Pulmonary artery endothelial cell (primary cell): ENCODE measurements around the gene GPC5. TPM values are rescaled to one million over a fixed set of nuclear protein-coding genes. Genes with fewer than 3 reads are reported as not detected.
"Not testable (repeated sequence)": the region's sequence is repeated elsewhere in the genome, so short reads cannot be mapped to it uniquely, and the experiment has no call there.

Source experiments
- DNase-seq: peaks from one replicate; pipeline ENCODE4 v3.0.0-alpha.2; 2011; ENCODE audit warnings: low read depth, low spot score
- total RNA-seq: library from RNA; depleted of rRNA; stranded (reverse); fragments of >200 nt; gene quantifications from 2 replicates; pipeline ENCODE4 v1.2.3, GENCODE V29; 2014

Gene GPC5
- total RNA-seq, 1 donor from 2014 or later = not detected

GRCh38 chr13:92518622-92519021 is 1120.2 kb downstream of the GPC5 start:
- not testable (repeated sequence) for DNase-seq

- no peak for DNase-seq
Observed at GRCh38 chr13:92530364-92530763, 1131.9 kb downstream of the GPC5 start.

- DNase-seq = no peak
Observed at GRCh38 chr13:92535222-92536006, 1137.0 kb downstream of the GPC5 start.

- DNase-seq = no peak
Observed at GRCh38 chr13:92537471-92537870, 1139.0 kb downstream of the GPC5 start.

- no peak for DNase-seq
Observed at GRCh38 chr13:92538164-92538563, 1139.7 kb downstream of the GPC5 start.

- DNase-seq = not testable (repeated sequence)
Observed at GRCh38 chr13:92539148-92539547, 1140.7 kb downstream of the GPC5 start.

- no peak for DNase-seq
Observed at GRCh38 chr13:92547266-92547665, 1148.8 kb downstream of the GPC5 start.

- DNase-seq = no peak
Observed at GRCh38 chr13:92549276-92549675, 1150.9 kb downstream of the GPC5 start.

- DNase-seq = no peak
Observed at GRCh38 chr13:92553470-92554114, 1155.2 kb downstream of the GPC5 start.

GRCh38 chr13:92560883-92561282 is 1162.5 kb downstream of the GPC5 start:
- DNase-seq = no peak

- no peak for DNase-seq
Observed at GRCh38 chr13:92564942-92565341, 1166.5 kb downstream of the GPC5 start.

GRCh38 chr13:92566767-92567166 is 1168.3 kb downstream of the GPC5 start:
- no peak for DNase-seq

GRCh38 chr13:92572190-92572589 is 1173.8 kb downstream of the GPC5 start:
- no peak for DNase-seq

GRCh38 chr13:92573467-92574057 is 1175.1 kb downstream of the GPC5 start:
- no peak for DNase-seq

- DNase-seq = no peak
Observed at GRCh38 chr13:92574499-92574898, 1176.1 kb downstream of the GPC5 start.

- DNase-seq = no peak
Observed at GRCh38 chr13:92575777-92576176, 1177.4 kb downstream of the GPC5 start.

- no peak for DNase-seq
Observed at GRCh38 chr13:92578358-92578757, 1179.9 kb downstream of the GPC5 start.

- DNase-seq = no peak
Observed at GRCh38 chr13:92589955-92590354, 1191.5 kb downstream of the GPC5 start.

- DNase-seq = no peak
Observed at GRCh38 chr13:92590503-92590908, 1192.1 kb downstream of the GPC5 start.

- DNase-seq = no peak
Observed at GRCh38 chr13:92591117-92591516, 1192.7 kb downstream of the GPC5 start.

GRCh38 chr13:92592757-92593156 is 1194.3 kb downstream of the GPC5 start:
- no peak for DNase-seq

- DNase-seq = no peak
Observed at GRCh38 chr13:92602560-92602959, 1204.1 kb downstream of the GPC5 start.

GRCh38 chr13:92609376-92609775 is 1211.0 kb downstream of the GPC5 start:
- no peak for DNase-seq
